Stimulated activated CD8-positive, alpha-beta memory T cell treated with anti-CD3 and anti-CD28 coated beads, Interleukin-4, amount 100 ng/mL, for 1 hour (primary cell): ENCODE data around the gene ROBO3.

Experiments
- DNase-seq, 2 donors: peaks; one replicate each; pipeline ENCODE4 v3.0.0-alpha.2; 2020; ENCODE audit warnings: low read depth in 2 of 2, low spot score in 1 of 2

Gene ROBO3, protein sequence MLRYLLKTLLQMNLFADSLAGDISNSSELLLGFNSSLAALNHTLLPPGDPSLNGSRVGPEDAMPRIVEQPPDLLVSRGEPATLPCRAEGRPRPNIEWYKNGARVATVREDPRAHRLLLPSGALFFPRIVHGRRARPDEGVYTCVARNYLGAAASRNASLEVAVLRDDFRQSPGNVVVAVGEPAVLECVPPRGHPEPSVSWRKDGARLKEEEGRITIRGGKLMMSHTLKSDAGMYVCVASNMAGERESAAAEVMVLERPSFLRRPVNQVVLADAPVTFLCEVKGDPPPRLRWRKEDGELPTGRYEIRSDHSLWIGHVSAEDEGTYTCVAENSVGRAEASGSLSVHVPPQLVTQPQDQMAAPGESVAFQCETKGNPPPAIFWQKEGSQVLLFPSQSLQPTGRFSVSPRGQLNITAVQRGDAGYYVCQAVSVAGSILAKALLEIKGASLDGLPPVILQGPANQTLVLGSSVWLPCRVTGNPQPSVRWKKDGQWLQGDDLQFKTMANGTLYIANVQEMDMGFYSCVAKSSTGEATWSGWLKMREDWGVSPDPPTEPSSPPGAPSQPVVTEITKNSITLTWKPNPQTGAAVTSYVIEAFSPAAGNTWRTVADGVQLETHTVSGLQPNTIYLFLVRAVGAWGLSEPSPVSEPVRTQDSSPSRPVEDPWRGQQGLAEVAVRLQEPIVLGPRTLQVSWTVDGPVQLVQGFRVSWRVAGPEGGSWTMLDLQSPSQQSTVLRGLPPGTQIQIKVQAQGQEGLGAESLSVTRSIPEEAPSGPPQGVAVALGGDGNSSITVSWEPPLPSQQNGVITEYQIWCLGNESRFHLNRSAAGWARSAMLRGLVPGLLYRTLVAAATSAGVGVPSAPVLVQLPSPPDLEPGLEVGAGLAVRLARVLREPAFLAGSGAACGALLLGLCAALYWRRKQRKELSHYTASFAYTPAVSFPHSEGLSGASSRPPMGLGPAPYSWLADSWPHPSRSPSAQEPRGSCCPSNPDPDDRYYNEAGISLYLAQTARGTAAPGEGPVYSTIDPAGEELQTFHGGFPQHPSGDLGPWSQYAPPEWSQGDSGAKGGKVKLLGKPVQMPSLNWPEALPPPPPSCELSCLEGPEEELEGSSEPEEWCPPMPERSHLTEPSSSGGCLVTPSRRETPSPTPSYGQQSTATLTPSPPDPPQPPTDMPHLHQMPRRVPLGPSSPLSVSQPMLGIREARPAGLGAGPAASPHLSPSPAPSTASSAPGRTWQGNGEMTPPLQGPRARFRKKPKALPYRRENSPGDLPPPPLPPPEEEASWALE (N-terminal part only)

DNA sequence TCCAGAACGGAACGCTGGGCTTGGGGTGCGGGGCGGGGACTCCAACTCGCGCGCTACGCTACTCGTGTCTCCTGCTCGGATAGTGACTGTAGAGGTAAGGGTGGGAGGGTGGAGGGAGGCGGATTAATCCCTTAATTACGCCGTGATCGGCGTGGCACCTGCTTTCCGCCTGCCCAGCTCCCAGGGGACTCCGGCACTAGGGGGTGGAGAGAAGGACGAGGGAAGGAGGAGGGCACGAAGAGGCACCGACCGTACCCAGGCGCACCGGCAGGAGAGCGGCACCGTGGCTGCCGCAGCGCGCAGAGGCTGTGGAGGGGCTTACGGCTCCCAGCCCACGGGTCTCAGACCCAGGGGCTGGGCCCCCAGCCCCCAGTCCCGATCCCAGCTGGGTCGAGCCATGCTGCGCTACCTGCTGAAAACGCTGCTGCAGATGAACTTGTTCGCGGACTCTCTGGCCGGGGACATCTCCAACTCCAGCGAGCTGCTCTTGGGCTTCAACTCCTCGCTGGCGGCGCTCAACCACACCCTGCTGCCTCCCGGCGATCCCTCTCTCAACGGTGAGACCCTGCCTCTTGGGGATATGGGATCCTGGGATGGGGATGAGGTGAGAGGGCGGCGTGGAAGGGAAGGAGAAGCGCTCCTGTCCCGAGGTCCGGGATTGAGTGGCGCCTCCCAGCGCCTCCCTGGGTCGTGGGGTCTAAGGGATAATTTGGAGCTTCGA is at the start of gene ROBO3:
Gene ROBO3, plus strand, starts transcription at position 252 of the 721 bp plus-strand sequence. Its CDS starts 146 bp downstream, at position 398.
- DNase-seq: no peak

DNA sequence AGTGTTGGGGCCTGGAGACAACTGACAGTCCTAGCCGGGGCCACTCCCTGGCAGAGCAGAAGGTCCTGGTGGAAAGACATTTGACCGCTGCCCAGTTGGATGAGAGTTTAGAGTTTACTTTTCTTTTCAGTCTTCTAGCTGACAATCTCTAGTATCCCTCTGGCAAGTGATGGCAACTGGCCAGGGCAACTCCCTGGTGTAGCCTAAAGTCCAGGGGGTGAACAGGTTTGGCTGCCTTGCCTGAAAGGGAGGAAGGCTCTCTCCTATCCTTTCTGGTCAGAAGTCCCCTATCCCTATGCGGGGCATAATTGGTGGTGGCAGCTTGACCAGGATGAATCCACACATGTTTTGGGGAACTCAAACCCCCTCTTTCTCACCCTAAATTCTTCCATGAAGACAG is 48.2 kb upstream of the ROBO3 start:
- no peak for DNase-seq

DNA sequence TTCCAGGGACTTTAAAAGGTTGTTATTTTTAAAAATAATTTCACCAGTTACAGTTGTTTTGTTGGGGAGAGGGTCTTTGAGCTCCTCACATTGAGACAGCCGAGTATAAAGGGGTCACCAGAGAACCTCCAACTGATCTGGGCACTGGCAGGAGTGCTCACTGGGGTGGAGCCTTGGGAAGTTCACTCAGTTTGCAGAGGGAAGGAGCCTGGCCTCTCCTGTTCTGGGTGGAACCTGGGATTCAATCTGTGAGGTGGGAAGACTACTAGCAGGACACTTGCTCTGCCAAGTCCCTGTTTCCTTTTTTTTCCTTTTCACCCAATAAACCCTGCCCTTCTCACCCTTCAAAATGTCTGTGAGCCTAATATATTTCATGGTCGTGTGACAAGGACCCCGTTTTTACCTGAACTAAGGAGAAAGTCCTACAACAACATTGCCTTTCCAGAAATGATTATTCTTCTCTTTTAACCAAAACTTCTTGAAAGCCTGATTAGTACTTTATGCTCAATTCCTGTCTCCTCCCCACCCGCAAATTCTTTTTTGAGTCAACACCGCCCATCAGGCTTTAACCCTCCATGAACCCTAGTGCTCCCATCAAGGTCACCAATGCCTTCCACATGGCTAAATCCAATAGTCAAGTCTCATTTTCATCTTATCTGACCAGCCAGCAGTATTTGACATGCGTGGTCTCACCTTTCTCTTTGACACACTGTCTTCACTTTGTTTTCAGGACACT is 43.1 kb upstream of the ROBO3 start:
- no peak for DNase-seq

DNA sequence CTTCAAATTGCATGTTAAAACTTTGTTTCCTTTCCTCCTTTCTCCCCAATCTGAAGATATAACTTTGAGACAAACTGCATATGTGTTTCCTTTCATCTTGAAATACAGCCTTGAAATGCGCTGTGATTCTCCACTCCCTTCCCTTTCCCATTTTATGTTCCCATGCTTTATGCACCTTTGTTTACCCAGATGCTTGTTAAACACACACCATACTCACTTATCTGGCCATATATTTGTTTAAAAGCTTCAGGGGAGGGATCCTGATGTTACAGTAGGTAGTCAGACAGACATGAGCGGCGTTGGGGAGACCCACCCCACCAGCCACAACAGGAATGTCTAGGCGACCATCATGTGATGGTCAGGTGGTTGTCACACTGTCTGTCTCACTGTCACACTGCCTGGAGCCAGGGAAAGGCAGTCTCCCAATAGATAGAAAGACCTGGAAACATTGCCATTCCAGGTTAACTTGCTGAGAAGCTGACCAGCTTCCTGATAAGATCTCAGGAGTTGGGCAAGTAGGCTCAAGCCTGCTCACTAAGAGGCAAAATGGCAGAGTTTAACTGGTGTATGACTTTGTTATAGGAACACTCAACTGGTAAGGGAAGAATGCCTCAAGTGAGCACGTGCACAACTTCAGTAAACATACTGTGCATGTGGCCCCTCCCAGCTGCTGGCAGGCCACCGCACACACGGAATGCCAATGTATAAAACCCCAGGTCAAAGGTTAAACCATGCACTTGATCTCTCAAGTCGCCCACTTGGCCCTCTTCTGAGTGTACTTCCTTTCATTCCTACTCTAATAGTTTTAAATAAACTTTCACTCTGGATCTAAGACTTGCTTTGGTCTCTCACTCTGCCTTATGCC is 41.5 kb upstream of the ROBO3 start:
- no peak for DNase-seq

DNA sequence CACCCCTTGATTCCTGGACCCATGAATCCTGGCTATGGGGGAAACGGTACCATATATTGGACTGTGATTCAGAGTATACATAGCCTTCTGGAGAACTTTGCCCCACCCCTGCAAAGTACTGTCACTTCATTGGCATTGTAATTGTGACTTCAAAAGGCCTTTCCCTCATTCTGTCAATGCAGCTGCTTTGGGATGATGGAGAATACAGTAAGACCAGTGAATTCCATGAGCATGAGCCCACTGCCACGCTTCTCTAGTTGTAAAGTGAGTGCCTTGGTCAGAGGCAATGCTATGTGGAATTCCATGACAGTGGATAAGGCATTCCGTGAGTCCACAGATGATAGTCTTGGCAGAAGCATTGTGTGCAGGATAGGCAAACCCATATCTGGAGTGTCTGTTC is 39.4 kb upstream of the ROBO3 start:
- DNase-seq: no peak

DNA sequence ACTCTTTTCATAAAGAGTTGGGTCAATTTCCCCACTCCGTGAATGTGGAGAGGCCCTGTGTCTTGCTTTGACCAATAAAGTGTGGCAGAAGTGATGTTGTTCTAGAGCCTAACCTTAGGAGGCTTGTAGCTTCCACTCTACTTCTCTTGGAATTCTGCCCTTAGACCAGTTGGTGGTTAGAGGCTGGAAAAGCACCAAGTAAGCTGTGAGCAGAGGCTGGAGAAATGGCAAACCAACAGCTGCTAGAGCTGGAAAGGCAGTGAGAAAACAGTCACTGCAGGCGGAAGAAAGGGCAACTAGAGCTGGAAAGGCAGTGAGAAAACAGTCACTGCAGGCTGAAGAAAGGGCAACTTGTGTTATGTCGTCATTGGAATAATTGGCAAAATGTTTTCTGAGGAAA is 35.2 kb upstream of the ROBO3 start:
- no peak for DNase-seq

DNA sequence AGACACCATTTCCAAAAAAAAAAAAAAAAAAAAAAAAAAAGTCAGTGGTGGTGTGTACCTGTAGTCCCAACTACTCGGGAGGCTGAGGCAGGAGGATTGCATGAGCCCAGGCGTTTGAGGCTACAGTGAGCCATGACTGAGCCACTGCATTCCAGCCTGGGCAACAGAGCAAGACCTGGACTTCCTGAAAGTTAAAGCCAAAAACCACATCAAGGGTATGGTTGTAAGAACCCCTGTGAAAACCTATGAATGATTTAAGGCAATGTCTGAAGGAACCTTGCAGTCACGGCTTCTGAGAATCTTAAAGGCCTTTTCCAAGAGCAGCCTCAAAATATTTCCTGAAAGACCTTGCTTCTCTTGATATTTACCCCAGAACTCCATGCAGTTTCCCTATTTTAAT is 34.5 kb upstream of the ROBO3 start:
- no peak for DNase-seq

DNA sequence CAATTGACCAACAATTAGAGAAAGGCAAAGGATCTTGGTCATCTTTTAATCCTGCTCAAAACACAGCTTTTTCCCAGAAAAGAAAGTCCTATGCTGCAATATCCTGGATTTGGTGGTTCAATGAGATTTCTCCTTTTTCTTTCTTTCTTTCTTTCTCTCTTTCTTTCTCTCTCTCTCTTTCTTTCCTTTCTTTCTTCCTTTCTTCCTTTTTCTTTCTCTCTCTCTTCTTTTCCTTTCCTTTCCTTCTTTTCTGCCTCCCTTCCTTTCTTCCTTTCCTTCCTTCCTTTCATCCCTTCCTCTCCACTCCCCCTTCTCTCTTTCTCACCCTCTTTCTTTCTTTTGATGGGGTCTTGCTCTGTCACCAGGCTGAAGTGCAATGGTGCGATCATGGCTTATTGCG is 33.3 kb upstream of the ROBO3 start:
- DNase-seq: no peak

DNA sequence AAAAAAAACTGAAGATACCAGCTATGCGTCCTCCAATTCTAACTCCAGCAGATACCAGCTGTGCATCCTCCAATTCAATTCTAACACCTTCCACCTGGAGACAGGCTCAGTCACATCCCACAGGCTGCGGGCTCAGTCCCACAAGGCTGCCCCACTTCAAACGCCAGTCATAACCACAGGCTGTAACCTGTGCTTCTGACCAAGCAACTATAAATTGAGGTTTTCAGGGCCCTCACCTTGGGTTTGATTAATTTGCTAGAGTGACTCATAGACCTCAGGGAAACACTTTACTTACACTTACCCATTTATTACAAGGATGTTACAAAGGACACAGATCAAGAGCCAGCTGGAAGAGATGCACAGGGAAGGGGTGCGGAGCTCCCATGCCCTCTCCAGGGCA is 32.7 kb upstream of the ROBO3 start:
- no peak for DNase-seq

DNA sequence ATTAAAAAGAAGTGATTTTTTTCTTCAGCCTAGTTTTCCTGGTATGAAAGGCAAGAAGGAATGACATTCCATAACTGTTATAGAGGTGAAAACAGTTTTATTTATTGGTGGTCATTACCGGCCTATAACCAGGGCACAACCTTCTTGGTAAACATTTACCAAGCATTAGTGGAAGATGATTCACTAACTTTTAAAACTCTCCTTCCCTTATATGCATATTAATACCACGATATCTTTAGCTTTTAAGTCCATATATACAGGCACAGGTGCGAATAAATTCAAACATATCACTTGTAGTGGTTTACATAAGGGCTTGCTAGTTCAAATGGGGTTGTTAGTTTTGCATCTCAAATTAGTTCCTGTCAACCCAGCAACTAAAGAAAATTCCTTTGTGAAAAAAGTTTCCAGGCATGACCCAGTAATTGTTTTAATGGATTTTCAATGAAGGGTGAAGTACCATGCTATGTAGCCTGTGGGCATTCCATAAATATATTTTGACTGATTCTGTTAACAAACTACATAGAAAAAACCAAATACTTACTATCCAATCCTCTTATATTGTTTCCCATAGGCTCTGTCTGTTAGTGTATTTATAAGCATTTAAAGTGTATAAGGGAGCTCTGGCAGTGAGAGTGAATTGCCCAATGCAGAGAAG is 30.6 kb upstream of the ROBO3 start:
- no peak for DNase-seq

DNA sequence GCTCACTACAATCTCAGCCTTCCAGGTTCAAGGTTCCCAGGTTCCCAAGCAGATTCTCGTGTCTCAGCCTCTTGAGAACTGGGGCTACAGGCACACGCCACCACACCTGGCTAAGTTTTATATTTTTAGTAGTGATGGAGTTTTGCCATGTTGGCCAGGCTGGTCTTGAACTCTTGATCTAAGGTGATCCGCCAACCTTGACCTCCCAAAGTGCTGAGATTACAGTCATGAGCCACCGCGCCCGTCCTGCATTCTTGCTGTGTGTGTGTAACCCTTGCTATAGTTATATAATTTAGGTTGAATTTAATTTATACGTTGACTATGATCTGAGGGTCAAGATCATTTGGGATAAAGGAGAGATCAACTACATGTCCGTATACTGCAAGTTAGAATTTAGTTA is 29.3 kb upstream of the ROBO3 start:
- no peak for DNase-seq

DNA sequence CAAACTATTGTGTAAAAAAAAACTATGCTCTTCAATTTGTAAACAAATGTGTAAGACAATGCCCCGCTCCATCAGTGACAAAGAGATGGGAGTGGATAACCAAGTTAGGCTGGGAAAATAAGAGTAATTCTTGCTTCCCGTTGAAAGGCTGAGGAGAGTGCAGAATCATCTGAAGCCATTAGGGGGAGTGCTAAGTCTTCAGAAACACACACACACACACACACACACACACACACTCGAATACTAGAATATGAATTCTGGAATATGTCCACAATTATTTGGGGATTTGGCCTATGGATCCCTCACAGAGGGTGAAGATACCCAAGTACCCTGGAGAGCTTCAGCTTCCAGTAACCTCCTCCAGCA is 27.8 kb upstream of the ROBO3 start:
- no peak for DNase-seq

DNA sequence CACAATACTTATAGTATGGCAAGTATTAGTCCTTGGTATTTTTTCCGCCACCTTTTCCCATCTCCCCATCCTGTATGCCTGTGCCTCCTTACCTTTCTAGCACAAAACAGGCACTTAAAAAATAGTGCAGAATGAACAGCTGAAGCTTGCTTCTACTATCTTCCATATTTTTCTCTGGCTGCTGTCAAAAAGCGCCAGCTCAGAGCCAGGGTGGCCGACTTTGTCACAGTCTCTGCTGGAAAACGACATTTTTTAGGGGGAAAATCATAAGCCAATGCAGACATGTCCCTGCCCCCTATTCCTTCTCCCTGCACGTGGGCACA is 26.5 kb upstream of the ROBO3 start:
- DNase-seq: no peak

DNA sequence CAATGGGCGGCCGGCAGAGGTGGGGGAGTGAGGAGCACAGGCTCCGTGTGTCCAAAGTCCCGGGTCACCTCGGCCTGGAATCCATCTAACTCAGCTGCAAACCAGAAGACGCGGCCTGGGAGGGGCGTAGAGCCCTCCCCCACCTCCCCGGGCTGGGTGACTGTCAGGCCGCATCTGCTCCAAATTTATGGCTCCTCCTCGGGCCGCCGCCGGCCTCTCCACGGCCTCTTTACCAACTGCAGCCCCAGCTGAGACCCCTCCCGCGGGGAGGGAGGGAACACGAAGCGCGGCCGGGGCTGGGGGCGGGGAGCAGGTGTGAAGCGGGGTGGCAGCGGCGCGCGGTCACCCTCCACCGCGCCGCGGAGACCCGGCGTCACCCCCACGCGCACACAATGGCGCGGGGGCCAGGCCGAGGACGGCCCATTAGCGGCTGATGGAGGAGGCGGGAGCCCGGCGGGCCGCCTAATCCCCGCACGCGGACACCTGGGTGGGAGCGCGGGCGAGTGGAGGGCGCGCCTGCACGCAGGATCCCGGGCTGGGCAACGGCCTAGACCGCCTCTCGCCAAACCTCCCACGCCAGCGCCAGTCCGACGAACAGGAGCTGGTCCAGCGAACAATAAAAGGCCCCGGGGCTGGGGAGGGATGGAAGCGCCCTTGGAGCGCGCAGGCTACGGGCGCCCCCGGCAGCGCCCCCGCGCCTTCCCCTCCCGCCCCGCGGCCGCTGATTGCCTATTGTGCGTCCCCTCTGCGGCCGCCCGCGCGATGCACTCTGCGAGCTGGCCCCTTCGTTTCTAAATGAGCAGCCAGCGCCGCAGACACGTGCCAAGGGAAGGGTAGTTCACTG is 25.9 kb upstream of the ROBO3 start:
- no peak for DNase-seq

DNA sequence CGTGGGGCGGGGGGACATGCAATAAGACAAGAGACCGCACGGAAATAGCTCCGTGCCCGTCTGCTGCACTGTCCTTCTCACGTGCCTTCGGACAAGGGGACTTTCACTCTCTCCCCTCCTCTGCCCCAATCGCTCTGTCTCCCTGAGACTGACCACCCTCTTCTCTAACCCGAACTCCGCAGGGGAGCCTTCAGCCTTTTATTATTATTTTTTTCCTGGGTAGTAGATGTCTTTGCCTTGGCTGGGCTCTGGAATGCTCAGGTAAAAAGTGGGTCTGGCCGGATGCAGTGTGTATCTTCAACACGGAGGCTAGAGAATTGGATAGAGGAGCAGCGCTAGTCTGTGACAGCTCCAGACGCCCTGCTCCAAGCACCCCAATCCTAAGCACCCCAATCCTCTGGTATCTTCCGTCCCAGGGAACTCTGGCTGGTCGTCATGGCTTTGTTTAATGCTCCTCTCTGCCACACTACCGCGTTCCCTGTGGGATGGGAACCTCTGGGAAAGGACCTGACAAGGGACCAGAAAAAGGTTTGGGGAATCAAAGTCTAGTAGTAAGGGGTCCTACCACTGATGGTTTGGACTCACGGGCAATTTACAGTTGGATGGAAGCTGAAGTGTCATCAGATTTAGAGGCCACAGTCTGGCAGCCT is 25.1 kb upstream of the ROBO3 start:
- DNase-seq: no peak

DNA sequence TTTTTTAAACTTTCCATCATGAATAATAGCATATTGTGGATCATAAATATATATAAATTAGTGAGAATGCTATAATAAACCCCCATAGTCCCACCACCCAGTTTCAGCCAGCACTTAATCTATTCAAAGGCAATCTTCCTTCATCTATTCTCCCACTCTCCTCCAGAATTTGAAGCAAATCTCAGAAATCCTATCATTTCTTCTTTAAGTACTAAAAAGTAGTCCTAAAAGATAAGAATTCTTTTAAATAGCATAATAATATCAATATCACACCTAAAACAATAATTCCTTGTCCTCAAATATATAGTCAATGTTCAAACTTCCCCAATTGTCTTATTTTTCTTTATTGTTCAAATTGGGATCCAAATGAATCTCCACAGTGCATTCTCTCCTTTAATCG is 24.6 kb upstream of the ROBO3 start:
- DNase-seq: no peak

DNA sequence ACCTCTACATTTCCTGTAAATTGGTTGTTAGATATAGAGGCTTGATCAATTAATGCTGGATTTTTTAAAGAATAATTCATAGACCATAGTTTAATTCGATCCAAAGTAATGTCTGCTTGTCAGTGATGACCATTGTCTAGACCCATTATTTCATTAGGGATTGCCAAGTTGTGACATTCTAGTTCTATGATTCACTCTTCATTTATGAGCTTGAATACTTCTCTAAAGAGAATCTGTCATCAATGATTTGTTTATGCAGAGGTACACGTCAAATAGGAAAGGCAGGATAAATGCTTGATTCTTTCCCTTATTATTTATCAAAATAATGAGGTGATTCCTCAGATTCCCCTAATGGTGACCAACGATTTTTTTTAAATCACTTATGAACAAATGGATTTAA is 24.0 kb upstream of the ROBO3 start:
- no peak for DNase-seq

DNA sequence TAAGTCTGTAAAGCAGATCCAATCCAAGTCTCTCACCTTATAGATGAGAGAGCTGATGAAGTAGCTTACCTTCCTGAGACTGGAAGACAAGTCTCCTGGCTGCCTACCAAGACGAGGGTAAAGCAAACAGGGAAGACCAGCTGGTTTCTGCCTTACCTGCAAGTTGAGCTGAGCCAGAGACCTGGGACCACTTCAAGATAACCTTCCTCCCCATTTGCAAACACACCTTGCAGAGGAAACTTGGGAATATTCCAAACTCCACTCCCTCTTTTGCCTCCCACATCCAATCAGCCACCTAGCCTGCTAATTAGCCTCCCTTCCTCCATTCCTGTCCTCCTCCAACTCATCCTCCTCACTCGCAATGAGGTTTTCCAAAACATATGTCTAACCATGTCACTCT is 23.4 kb upstream of the ROBO3 start:
- no peak for DNase-seq
